Measurements from ENCODE around the gene JAK3. TPM values are rescaled to one million over a fixed set of nuclear protein-coding genes. Genes with fewer than 3 reads are reported as not detected.
"Not testable (repeated sequence)": the region's sequence is repeated elsewhere in the genome, so short reads cannot be mapped to it uniquely, and the experiment has no call there.

Gene JAK3
- total RNA-seq (2021; fragmentation: NEBNext Ultra II Directional; extraction: Animal tissue kit (Norgen Biotek cat#: 25700)), result under 1 TPM; 0.30 to 1.00 (median 0.40) TPM
- long read RNA-seq, result 0 reads

DNA sequence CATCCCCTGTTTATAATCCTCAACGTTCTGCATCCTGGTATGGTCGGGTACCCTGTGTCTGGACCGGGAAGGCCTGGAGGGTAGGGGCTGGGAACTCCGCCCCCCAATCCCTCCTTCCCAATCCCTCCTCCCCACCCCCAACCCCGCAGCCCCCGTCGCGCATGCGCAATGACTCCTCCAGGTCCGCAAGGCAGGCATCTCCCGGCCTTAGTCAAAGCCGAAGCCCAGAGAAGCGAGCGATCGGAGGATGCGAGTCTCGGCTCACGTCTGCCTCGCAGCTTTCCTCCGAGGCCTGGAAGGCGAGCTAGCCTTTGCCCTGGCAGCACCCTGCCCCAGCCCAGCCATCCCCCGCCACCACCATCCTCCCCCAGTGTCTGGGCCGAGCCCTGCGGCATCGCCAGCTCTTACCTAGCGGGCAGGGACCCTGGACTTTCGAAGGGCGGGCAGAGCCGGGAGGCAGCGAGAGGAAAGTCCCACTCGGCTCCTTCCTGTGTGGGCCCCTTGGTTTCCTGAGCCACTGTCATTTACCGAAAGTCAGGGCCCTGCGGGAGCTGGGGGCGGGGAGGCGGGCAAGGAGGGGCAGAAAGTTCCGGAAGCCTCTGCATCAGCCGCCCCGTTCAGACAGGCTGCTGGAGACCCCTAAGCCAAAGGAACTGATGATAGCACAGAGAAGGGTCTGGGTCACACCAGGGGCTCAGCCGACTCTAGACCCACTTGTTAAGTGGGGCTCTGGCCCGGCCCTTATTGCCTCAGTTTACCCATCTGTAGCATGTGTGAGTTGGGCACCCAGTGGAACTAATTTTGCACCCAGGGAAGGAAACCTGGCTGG is at the start of gene JAK3:
TSS of gene JAK3 (minus strand) at position 445 of the 829 bp plus-strand sequence. CDS start 3,565 bp downstream, outside the sequence.
- DNase-seq, result no peak
- TF ChIP-seq, protein P1, sequence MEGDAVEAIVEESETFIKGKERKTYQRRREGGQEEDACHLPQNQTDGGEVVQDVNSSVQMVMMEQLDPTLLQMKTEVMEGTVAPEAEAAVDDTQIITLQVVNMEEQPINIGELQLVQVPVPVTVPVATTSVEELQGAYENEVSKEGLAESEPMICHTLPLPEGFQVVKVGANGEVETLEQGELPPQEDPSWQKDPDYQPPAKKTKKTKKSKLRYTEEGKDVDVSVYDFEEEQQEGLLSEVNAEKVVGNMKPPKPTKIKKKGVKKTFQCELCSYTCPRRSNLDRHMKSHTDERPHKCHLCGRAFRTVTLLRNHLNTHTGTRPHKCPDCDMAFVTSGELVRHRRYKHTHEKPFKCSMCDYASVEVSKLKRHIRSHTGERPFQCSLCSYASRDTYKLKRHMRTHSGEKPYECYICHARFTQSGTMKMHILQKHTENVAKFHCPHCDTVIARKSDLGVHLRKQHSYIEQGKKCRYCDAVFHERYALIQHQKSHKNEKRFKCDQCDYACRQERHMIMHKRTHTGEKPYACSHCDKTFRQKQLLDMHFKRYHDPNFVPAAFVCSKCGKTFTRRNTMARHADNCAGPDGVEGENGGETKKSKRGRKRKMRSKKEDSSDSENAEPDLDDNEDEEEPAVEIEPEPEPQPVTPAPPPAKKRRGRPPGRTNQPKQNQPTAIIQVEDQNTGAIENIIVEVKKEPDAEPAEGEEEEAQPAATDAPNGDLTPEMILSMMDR (IDR thresholded peaks at IDR 0.05), result no peak

DNA sequence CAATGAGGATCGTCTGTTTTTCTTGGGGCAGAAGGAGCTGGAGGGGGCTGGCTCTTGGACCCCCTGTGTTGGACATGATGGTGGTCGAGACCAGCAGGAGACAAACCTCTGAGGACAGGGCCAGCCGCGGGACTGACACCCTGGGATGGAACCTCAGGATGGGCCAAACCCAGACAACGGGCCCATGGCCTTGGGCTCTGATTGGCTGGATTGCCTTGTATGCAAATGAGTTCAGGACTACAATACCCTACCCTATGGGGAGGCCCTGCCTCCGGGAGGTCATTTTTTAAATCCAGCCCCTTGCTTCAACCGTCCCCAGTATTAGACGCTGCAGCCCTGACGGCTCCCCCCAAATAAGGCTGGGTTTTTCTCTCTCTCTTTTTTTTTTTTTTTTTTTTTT is 46.0 kb upstream of the JAK3 start:
- H3K4me3 Mint-ChIP-seq, result no peak overlapping the region
- H3K36me3 Mint-ChIP-seq (ENCODE audit: low read depth), result no peaks in the 10 kb centered on the region
- peaks cover 23% of the 10 kb centered on the region for H3K27me3 Mint-ChIP-seq (ENCODE audit: insufficient read depth)
- H3K4me1 Mint-ChIP-seq (ENCODE audit: low read depth), result no peaks in the 10 kb centered on the region
- TF ChIP-seq, protein P1 (IDR thresholded peaks at IDR 0.05), result no peak
- no peak for DNase-seq
- no peak overlapping the region for H3K27ac Mint-ChIP-seq
- H3K9me3 Mint-ChIP-seq, result no peaks in the 10 kb centered on the region

More for the DNA sequence above, at the start of gene JAK3:
- Mint-ChIP-seq H3K36me3 (ENCODE audit: low read depth) (no peaks in the 10 kb centered on the region), H3K27ac (peak within 1 kb of the TSS; percentile 57), H3K4me3 (peak within 1 kb of the TSS; percentile 52), H3K9me3 (no peaks in the 10 kb centered on the region), H3K4me1 (ENCODE audit: low read depth) (peaks cover 10% of the 10 kb centered on the region), H3K27me3 (ENCODE audit: insufficient read depth) (peaks cover 5% of the 10 kb centered on the region)

DNA sequence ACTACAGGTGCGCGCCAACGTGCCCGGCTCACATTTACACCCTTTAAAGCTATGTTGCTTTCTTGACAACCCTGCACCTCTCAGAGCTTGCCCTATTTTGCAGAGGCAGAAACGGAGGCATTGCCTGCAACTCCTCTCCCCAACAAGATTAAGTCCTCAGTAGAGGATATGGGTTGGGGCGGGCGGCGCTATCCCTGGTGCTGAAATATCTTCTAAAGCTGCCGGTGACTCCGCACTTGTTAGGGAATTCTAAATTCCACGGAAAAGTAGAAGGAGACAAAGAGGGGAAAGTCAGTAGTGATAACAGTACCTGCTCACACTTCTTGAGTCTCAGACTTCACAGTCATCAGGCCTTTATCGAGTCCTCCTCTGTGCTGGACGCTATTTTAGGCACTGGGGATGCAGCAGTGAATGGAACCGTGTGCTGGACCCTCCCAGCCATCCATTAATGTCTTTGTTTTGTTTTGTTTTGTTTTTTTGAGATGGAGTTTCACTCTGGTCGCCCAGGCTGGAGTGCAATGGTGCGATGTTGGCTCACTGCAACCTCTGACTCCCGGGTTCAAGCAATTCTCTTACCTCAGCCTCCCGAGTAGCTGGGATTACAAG is 41.9 kb upstream of the JAK3 start:
- TF ChIP-seq, protein P1 (IDR thresholded peaks at IDR 0.05), result no peak
- peaks cover 18% of the 10 kb centered on the region for H3K27me3 Mint-ChIP-seq (ENCODE audit: insufficient read depth)
- no peaks in the 10 kb centered on the region for H3K36me3 Mint-ChIP-seq (ENCODE audit: low read depth)
- no peaks in the 10 kb centered on the region for H3K9me3 Mint-ChIP-seq
- DNase-seq, result peak; percentile 36
- H3K4me3 Mint-ChIP-seq, result no peak overlapping the region
- no peak overlapping the region for H3K27ac Mint-ChIP-seq
- H3K4me1 Mint-ChIP-seq (ENCODE audit: low read depth), result no peaks in the 10 kb centered on the region

DNA sequence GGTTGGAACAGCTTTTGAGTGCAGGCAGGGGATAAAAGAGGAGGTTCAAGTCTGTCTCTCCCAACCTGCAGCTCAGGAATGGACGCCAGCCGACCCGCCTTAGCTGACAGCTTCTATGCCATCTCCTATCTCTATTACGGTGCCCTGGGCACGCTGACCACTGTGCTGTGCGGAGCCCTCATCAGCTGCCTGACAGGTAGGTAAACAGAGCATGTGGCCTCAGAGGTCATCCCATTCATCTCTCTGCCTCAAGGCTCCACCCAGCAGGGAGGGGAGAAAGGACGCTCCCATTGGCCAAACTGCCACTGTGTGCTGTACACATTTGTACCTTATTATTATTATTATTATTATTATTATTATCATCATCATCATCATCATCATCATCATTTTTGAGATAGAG is 40.5 kb upstream of the JAK3 start:
- H3K27me3 Mint-ChIP-seq (ENCODE audit: insufficient read depth), result peaks cover 16% of the 10 kb centered on the region
- H3K4me3 Mint-ChIP-seq, result no peak overlapping the region
- TF ChIP-seq, protein P1 (IDR thresholded peaks at IDR 0.05), result no peak
- H3K4me1 Mint-ChIP-seq (ENCODE audit: low read depth), result no peaks in the 10 kb centered on the region
- H3K27ac Mint-ChIP-seq, result no peak overlapping the region
- DNase-seq, result no peak
- no peaks in the 10 kb centered on the region for H3K36me3 Mint-ChIP-seq (ENCODE audit: low read depth)
- H3K9me3 Mint-ChIP-seq, result no peaks in the 10 kb centered on the region

DNA sequence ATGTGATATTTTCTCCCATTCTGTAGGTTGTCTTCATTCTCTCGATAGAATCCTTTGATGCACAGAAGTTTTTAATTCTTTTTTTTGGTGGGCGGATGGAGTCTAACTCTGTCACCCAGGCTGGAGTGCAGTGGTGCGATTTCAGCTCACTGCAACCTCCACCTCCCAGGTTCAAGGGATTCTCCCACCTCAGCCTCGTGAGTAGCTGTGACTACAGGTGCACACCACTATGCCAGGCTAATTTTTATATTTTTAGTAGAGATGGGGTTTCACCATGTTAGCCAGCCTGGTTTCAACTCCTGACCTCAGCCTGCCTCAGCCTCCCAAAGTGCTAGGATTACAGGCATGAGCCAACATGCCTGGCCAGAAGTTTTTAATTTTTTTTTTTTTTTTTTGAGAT is 39.4 kb upstream of the JAK3 start:
- H3K36me3 Mint-ChIP-seq (ENCODE audit: low read depth); DNase-seq; H3K4me3 Mint-ChIP-seq; H3K4me1 Mint-ChIP-seq (ENCODE audit: low read depth); H3K9me3 Mint-ChIP-seq; H3K27ac Mint-ChIP-seq: not testable (repeated sequence)
- H3K27me3 Mint-ChIP-seq (ENCODE audit: insufficient read depth), result peaks cover 10% of the 10 kb centered on the region

DNA sequence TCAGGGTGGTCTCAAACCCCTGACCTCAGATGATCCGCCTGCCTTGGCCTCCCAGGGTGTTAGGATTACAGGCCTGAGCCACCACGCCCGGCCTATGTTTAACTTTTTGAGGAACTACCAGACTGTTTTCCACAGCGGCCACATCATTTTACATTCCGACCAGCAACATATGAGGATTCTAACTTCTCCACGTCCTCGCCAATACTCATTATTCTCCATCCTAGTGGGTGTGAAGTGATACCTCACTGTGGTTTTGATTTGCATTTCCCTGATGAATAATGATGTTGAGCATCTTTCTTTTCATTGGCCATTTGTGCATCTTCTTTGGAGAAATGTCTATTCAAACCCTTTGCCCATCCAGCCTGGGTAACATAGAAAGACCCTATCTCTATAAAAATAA is 38.7 kb upstream of the JAK3 start:
- Mint-ChIP-seq H3K27ac (no peak overlapping the region), H3K9me3 (no peaks in the 10 kb centered on the region), H3K27me3 (ENCODE audit: insufficient read depth) (peaks cover 6% of the 10 kb centered on the region), H3K36me3 (ENCODE audit: low read depth) (no peaks in the 10 kb centered on the region), H3K4me1 (ENCODE audit: low read depth) (no peaks in the 10 kb centered on the region), H3K4me3 (no peak overlapping the region)
- DNase-seq, result no peak
- TF ChIP-seq, protein P1 (IDR thresholded peaks at IDR 0.05), result no peak
